GM12874 (cell line): ENCODE results near the gene RNF141.

Experiments used
- CTCF ChIP-seq: IDR thresholded peaks from 2 replicates; pipeline ENCODE4 v1.5.1; 2011; ENCODE audit warnings: low read depth, mild to moderate bottlenecking, control low read depth, low read length, moderate library complexity; ENCODE audit not compliant: insufficient read depth

The RNF141 gene

DNA sequence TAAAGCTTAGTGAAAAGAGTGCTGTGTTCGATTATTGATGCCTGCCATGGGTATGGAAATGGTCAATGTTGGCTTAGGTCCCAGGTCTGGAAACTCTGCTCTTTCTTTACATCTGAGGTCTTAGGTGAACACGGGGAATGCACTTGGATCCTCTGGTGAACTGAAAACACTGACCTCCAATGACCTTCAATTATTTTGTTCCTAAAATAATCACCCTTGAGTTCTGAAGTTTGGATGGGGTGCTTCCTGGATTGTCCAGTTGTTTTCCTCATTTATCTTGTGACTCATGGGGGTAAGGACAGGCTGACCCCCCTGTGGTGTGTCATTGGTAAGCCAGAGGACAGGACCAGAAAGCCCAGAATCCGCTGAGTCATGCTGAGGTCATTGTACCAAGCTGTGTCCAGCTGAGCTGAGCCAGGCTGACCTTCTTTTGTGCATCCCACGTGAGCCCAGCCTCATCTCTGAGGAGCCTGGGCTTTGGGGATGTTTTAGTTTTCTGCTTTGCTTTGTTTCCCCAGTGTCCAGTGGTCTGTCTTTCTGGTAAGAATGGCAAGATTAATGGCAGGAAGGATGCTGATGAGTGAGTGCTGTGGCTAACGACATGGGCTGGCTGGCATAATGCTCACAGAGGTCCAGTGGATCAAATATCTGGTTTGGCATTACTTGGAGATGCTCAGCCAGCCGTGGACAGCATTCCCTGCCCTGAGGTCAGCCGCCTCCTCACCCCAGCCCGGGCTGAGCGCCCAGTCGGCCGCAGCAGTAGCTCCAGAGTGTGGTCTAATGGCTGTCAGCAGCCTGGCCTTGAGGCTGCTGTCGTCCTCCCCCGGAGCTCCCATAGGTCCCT, 50.4 kb downstream of the RNF141 start:
- no peak for TF ChIP-seq CTCF

- no peak for TF ChIP-seq CTCF
Measured at GRCh38 chr11:10490032-10490397, 51.0 kb downstream of the RNF141 start.

DNA sequence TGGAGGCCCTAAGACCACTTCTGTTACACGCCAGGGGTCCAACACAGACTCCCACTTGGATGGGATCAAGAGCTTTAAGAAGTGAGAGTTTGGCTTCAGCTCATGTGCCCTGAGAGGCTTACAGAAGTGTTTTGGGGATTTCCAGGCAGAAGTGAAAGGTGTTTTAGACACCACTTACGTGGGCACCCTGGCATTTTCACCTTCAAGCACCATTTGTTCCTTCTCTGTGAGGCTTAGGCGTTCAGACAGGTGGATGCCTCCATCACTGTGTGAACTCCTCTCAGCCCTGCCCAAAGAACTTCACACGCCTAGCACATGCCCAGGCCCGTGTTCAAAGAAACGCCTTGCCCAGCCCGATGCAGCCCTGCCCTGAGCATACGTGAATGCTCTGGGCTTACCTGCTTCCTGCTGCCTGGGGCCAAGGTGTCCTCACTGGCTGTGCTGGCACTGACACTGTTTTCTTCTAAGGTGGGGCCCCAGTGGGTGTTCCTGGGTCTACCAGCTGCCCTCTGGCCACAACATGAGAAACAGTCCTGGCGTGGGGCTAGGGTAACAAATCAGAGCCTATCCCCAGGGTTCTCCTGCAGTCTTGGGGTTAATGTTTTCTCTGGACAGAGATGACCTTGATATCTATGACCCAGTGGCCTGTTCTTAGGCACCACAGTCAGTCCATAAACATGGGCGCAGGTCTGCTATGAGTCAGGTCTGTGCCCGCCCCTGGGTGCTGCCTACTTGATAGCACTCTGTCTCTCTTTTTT, 51.9 kb downstream of the RNF141 start:
- TF ChIP-seq CTCF: no peak

- no peak for TF ChIP-seq CTCF
Measured at GRCh38 chr11:10488121-10488933, 52.7 kb downstream of the RNF141 start.

DNA sequence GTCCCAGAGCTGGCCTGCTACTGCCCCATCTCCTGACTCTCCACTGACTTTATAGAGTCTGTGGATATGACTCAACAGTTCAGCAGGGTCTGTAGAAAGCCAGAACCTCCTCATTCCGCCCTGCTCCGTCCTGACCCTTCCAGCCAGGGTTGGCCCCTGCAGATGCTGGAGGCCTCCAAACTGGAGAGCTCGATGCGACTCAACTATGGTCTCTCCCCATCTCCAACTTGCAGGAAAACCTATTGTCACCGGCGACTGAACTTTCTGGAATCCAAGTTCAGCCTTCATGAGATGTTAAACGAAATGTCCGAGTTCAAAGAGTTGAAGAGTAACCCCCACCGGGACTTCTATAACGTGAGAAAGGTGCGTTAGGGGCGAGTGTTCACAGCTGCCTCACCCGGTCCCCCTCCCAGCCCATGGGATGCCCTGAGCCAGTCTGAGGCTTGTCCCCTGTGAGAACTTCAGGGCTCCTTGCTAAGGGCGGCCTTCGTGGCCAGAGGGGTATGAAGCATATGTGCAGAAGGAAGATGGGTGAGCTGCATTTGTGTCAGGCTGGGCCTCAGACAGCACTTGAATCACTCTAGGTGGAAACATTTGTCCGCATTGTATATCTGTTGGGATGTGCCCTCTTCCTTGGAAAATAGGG, 53.9 kb downstream of the RNF141 start:
- TF ChIP-seq CTCF: no peak

- TF ChIP-seq CTCF: no peak
Measured at GRCh38 chr11:10486161-10486840, 54.7 kb downstream of the RNF141 start.
